BLaER1 treated with 17β-estradiol and CSF1 and Interleukin-3, amounts not matched to agents 10 nM and 100 nM (cell line): ENCODE results near the gene CSGALNACT2.
A peak's percentile ranks its signal among the peaks of the same experiment; 100 is the strongest.

Source experiments
- H3K27ac ChIP-seq, 11 experiments: shearing (Covaris generic); formaldehyde crosslinking; 2 replicates each; pipeline ENCODE4 v1.8.1; 2022
- H3K27me3 ChIP-seq, 11 experiments: shearing (Covaris generic); formaldehyde crosslinking; 2 replicates each; pipeline ENCODE4 v1.8.1; 2022
- H3K36me3 ChIP-seq, 11 experiments: shearing (Covaris generic); formaldehyde crosslinking; 2 replicates each; pipeline ENCODE4 v1.8.1; 2022
- H3K4me1 ChIP-seq, 10 experiments: shearing (Covaris generic); formaldehyde crosslinking; 2 replicates each; pipeline ENCODE4 v1.8.1; 2022
- H3K4me2 ChIP-seq, 11 experiments: shearing (Covaris generic); formaldehyde crosslinking; 2 replicates each; pipeline ENCODE4 v1.8.1; 2022
- H3K4me3 ChIP-seq, 10 experiments: shearing (Covaris generic); formaldehyde crosslinking; 2 replicates each; pipeline ENCODE4 v1.8.1; 2022
- H3K9ac ChIP-seq, 11 experiments: shearing (Covaris generic); formaldehyde crosslinking; 2 replicates each; pipeline ENCODE4 v1.8.1; 2022
- H3K9me3 ChIP-seq, 11 experiments: shearing (Covaris generic); formaldehyde crosslinking; replicated peaks in 1 of 11; 2 replicates each; pipeline ENCODE4 v1.8.1; 2022
- H4K20me1 ChIP-seq, 11 experiments: shearing (Covaris generic); formaldehyde crosslinking; 2 replicates each; pipeline ENCODE4 v1.8.1; 2022
- Cebpa-rat ChIP-seq, 11 experiments: shearing (Covaris generic); IDR thresholded peaks; 2 replicates each; pipeline ENCODE4 v1.8.1; 2022

CSGALNACT2 gene

DNA sequence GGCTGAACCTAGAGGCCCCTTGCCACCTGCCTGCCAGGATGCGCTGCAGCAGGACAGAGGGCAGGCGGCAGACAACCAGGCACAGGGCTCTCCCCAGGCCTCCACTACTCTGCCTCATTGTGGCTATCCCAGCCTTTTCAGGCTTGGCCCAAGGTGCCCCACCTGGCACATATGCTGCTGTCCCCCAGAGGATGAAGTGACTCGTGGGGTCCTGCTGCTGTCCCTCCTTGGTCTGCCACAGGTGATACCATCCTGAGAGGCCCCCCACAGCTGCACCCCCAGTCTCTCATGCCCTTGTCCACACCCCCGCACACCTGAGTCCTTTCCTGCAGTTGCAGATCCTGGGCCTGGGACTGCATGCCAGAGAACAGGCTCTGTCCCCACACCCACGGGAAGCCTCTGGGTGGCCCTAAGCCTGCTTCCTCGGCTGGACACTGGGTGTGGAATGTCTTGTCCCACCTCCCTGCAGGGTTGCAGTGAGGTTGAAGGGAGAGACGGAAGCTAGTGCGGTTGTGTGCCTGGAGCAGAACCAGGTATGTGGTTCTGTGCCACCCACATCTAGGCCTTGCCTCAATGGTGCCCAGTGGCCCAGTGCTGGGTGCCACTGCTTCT, 73.3 kb downstream of the CSGALNACT2 start:
- H3K36me3 ChIP-seq: no peaks in the 10 kb centered on the region
- no peak overlapping the region for H3K4me3 ChIP-seq
- peaks cover 0 to 6% (median 0%) of the 10 kb centered on the region in 11 experiments; a peak in 2 of 22 replicates for H4K20me1 ChIP-seq
- peak overlapping the region in 1 of 11 experiments; percentile 7; a peak in 1 of 22 replicates for H3K9ac ChIP-seq
- peaks cover 8 to 78% (median 67%) of the 10 kb centered on the region in 10 experiments for H3K4me1 ChIP-seq
- H3K4me2 ChIP-seq: peak overlapping the region; percentile 39 to 69 (median 54); a peak in 19 of 22 replicates
- H3K9me3 ChIP-seq: no peaks in the 10 kb centered on the region
- H3K27ac ChIP-seq: no peak overlapping the region; a peak in 1 of 22 replicates
- no peaks in the 10 kb centered on the region for H3K27me3 ChIP-seq
- TF ChIP-seq Cebpa-rat (IDR thresholded peaks at IDR 0.05): no peak

DNA sequence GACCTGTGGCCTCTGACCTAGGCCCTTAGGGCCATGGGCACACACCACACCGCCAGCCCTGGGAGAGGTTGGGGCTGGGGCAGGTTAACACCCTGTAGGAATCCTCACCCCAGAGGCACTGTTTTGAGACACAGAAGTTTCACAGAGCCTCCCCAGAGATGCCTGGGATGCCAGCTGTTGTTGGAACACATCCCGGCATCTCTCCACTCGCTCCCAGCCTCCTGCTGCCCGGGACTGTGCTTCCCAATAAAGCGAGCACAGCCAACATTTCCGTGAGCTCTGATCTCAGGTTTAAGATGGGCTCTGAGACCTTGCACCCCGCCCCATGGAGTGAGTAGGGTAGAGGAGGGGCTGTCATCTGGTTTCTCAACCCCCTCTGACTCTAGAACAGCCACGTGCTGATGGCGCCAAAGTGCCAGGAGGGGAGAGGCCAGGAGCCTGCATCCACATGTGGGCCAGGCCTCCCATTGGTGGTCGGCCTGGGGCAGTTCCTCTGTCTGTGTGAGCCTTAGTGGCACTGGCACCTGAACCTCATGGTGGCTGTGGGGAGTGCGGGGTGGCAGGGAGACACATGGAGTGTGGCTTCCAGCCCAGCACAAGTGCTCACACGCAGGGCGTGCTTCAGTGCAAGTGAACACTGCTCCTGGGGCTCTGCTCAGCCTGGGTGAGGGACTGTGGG, 73.9 kb downstream of the CSGALNACT2 start:
- no peaks in the 10 kb centered on the region for H3K9me3 ChIP-seq
- peaks cover 0 to 12% (median 0%) of the 10 kb centered on the region in 11 experiments; a peak in 2 of 22 replicates for H4K20me1 ChIP-seq
- H3K27ac ChIP-seq: no peak overlapping the region
- H3K4me2 ChIP-seq: peak overlapping the region in 7 of 11 experiments; percentile 11 to 69 (median 55); a peak in 11 of 22 replicates
- H3K4me1 ChIP-seq: peaks cover 8 to 81% (median 68%) of the 10 kb centered on the region in 10 experiments
- H3K27me3 ChIP-seq: no peaks in the 10 kb centered on the region
- TF ChIP-seq Cebpa-rat (IDR thresholded peaks at IDR 0.05): no peak
- no peaks in the 10 kb centered on the region for H3K36me3 ChIP-seq
- H3K4me3 ChIP-seq: no peak overlapping the region
- H3K9ac ChIP-seq: no peak overlapping the region

DNA sequence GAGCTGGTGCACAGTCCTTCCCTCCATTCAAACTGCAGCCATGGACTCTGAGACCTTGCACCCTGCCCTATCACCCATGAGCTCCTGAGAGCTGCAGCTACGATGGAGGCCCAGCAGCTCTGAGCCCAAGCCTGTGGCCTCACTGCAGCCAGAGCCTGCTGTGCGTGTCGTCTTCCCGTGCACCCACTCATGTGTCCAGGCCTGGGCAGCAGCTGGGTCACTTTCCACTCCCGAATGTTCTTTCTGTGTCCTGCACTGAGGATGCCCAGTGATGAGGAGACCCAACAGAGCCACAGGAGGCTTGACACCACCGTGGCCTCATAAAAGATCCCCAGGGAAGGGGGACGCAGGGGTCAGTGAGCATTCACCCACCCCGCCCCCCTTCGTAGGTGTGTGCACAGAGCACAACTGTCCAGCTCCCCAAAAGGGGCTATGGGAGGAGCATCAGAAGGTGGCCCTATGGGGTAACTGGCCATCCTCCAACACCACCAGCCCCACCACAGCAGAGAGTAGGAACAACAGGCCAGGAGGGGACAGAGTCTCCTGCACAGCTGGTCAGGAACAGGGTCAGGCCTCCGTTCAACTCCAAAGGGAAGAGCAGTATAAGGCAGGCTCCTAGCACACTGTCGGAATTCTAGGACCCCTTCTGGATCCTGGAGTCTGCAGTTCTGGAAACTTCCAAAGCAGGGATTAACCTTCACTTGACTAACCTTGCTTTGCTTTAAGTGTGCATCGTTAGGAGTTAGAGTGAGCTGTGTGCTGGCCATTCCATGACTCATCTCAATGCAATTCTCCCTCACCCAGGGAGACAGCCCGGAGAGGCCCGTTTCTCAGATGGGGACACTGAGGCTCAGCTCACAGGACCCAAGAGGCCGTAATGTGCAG, 76.1 kb downstream of the CSGALNACT2 start:
- Histone ChIP-seq H3K4me3 (no peak overlapping the region; a peak in 1 of 20 replicates), H3K27ac (peak overlapping the region in 1 of 11 experiments; percentile 1; a peak in 1 of 22 replicates), H3K9ac (0 out of 22 replicates have a peak overlapping the region, but pooled peaks of 2 of the 11 experiments have one; percentile 36 to 62), H3K4me1 (peaks cover 8 to 73% (median 55%) of the 10 kb centered on the region in 10 experiments), H4K20me1 (peaks cover 0 to 13% (median 0%) of the 10 kb centered on the region in 11 experiments; a peak in 2 of 22 replicates), H3K9me3 (no peaks in the 10 kb centered on the region), H3K4me2 (peak overlapping the region in 8 of 11 experiments; percentile 41 to 93 (median 74); a peak in 16 of 22 replicates), H3K36me3 (no peaks in the 10 kb centered on the region), H3K27me3 (no peaks in the 10 kb centered on the region)
- TF ChIP-seq Cebpa-rat (IDR thresholded peaks at IDR 0.05): no peak

DNA sequence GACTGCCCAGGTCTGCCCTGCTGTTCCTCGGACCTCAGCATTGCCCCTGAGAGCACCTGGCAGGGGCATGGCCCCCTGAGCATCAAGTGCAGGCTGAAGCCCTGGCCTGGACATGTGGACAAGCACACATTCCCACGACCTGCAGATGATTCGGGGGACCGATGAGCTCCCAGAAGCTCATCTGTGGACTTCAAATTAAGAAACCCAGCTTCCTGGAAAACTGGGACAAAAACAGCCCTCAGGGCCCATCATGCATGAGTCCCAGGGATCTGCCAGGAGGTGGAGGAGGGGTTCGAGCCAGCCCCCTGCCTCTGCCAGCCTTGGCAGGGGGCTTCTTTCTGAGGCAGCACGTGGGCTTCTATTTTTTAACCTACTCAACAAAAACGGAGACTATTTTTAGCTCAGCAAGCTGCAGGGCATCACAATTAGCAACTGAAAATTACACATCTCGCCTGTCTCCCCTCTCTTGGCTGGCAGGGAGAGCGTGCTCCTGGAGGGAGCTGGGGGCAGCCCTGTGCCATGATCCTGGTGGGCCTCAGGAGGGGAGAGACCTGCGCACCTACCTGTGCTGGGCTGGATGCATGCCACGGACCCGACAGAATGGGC, 76.8 kb downstream of the CSGALNACT2 start:
- no peaks in the 10 kb centered on the region for H3K36me3 ChIP-seq

DNA sequence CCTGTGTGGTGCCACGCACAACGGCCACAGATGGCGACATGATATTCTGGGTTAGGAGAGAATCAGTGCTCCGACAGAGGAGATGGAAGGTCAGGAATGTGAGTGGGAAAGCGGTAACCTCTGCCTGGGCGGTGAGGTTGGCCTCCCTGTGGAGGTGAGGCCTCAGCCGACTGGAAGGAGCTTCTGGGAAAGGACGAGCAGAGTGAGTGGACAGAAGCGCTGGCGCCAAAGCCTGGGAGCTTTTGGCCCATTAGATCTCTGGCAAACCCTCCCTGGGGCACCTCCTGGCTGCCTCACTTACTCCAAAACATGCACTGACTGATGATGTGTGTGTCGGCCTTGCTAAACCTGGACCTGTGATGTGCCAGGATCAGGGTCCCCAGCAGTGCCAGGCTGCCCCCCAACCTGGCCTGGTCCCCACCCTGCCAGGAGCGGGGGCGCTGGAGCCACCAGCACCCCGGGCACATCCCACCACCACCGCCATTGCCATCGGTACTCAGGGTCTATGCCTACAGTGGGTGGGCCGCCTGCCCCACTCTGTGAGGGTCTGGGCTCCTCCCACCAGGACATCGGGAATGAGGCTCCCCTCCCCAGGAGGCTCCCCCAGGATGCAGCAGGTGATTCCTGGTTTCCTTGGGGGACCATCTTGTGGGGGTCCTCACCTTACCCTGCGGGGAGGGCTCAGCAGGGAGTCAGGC, 77.7 kb downstream of the CSGALNACT2 start:
- TF ChIP-seq Cebpa-rat (IDR thresholded peaks at IDR 0.05): no peak
- Histone ChIP-seq H3K4me1 (peaks cover 4 to 64% (median 46%) of the 10 kb centered on the region in 10 experiments), H3K4me2 (peak overlapping the region in 9 of 11 experiments; percentile 25 to 93 (median 71); a peak in 16 of 22 replicates), H3K4me3 (no peak overlapping the region), H3K36me3 (no peaks in the 10 kb centered on the region), H3K27ac (peak overlapping the region in 2 of 11 experiments; percentile 1 to 32; a peak in 5 of 22 replicates), H3K9me3 (no peaks in the 10 kb centered on the region), H3K27me3 (no peaks in the 10 kb centered on the region), H3K9ac (peak overlapping the region in 4 of 11 experiments; percentile 36 to 62 (median 58); a peak in 7 of 22 replicates), H4K20me1 (peaks cover 0 to 13% (median 0%) of the 10 kb centered on the region in 11 experiments; a peak in 2 of 22 replicates)

More for the DNA sequence above, 76.8 kb downstream of the CSGALNACT2 start:
- H3K4me2 ChIP-seq: peak overlapping the region in 9 of 11 experiments; percentile 25 to 93 (median 71); a peak in 18 of 22 replicates
- H3K27me3 ChIP-seq: no peaks in the 10 kb centered on the region
- H4K20me1 ChIP-seq: peaks cover 0 to 13% (median 0%) of the 10 kb centered on the region in 11 experiments; a peak in 2 of 22 replicates
- no peak for TF ChIP-seq Cebpa-rat (IDR thresholded peaks at IDR 0.05)
- H3K27ac ChIP-seq: peak overlapping the region in 2 of 11 experiments; percentile 1 to 32; a peak in 5 of 22 replicates
- no peaks in the 10 kb centered on the region for H3K9me3 ChIP-seq
- H3K9ac ChIP-seq: peak overlapping the region in 6 of 11 experiments; percentile 22 to 62 (median 45); a peak in 9 of 22 replicates
- H3K4me1 ChIP-seq: peaks cover 8 to 65% (median 49%) of the 10 kb centered on the region in 10 experiments
- no peak overlapping the region; a peak in 1 of 20 replicates for H3K4me3 ChIP-seq

DNA sequence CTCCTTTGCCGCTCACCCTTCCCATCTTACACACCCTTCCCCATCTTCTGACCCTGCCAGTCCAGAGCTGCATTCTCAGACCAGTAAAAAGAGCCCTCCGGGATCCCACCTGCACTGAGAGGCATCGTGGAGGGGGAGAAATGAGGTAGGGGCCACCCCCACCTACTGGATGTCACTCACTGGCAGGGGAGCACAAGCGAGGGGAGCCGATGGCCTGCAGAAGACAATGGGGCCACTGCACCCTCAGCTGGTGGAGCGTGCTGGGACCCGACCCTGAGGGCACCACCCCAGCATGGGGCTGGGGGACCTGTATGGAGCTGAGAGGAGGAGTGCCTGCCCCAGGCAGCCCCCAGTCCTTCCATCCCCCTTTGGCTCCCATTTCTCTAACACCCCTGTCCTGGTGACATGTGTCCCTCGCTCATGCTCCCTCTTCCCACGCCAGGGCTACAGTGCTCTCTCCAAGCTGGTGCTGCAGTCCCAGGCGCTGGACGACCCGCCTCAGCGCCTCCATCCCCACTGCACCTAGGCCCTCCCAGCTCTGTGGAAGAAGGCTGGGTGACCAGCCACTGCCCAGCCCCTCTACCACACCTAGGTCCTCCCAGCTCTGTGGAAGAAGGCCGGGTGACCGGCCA, 78.8 kb downstream of the CSGALNACT2 start:
- peaks cover 0 to 13% (median 0%) of the 10 kb centered on the region in 11 experiments; a peak in 2 of 22 replicates for H4K20me1 ChIP-seq
- TF ChIP-seq Cebpa-rat (IDR thresholded peaks at IDR 0.05): no peak
- no peaks in the 10 kb centered on the region for H3K9me3 ChIP-seq
- no peak overlapping the region for H3K9ac ChIP-seq
- H3K36me3 ChIP-seq: no peaks in the 10 kb centered on the region
- no peak overlapping the region for H3K4me3 ChIP-seq
- H3K27me3 ChIP-seq: no peaks in the 10 kb centered on the region
- H3K4me1 ChIP-seq: peaks cover 0 to 64% (median 46%) of the 10 kb centered on the region in 10 experiments; a peak in 18 of 20 replicates
- H3K4me2 ChIP-seq: 0 out of 22 replicates have a peak overlapping the region, but pooled peaks of 2 of the 11 experiments have one; percentile 78 to 81
- no peak overlapping the region for H3K27ac ChIP-seq

DNA sequence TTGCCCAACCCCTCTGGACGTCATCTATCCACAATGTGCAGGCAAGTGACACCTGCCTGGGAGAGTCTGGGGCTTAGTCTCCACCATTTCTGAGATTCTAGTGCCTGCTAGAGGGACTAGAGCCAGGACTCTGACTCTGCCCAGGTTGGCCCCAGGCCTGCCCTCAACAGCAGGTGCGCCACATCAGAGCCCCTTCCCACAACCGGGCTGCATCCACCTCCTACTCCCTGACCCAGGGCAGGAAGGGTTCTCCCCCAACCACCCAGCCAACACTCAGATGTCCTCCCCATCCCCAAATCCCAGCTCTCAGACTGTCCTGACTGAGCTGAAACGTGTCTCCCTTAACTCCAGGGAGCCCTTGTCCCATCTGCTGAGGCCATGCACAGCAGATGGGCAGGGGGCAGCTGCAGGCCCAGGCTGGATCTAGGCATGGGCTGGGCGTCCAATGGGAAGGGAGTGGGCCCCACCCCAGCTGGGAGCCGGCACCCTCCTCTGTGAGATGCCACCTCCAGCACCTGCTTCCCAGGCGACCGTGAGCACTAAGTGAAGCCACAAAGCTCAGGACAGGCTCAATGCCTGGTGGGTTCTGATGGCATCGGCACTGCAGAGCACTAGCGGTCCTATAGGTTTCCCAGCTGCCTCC, 79.4 kb downstream of the CSGALNACT2 start:
- H3K9me3 ChIP-seq: no peaks in the 10 kb centered on the region
- no peaks in the 10 kb centered on the region for H3K27me3 ChIP-seq
- no peak for TF ChIP-seq Cebpa-rat (IDR thresholded peaks at IDR 0.05)
- peaks cover 0 to 64% (median 47%) of the 10 kb centered on the region in 10 experiments; a peak in 18 of 20 replicates for H3K4me1 ChIP-seq
- no peak overlapping the region for H3K9ac ChIP-seq
- H3K4me3 ChIP-seq: no peak overlapping the region
- H4K20me1 ChIP-seq: peaks cover 0 to 13% (median 0%) of the 10 kb centered on the region in 11 experiments; a peak in 2 of 22 replicates
- H3K4me2 ChIP-seq: no peak overlapping the region
- no peak overlapping the region for H3K27ac ChIP-seq
- no peaks in the 10 kb centered on the region for H3K36me3 ChIP-seq
